Measurements from ENCODE around the gene LIG1. TPM values are rescaled to one million over a fixed set of nuclear protein-coding genes. Genes with fewer than 3 reads are reported as not detected.

Gene LIG1
- total RNA-seq, 1 experiment from 2014 or later: 115 TPM

GRCh38 chr19:48158210-48158790 is 11.8 kb downstream of the LIG1 start:
- no peak overlapping the region for H4K8ac ChIP-seq (replicated peaks; ENCODE audit: insufficient read length, low read depth, low read length)
- no peak overlapping the region for H3T11ph ChIP-seq (ENCODE audit: low read length)
- TF ChIP-seq CTCF (conservative IDR thresholded peaks at IDR 0.05): no peak
- no peaks in the 10 kb centered on the region for H3K9me3 Mint-ChIP-seq
- H3K4me3 Mint-ChIP-seq: no peak overlapping the region
- H3K79me2 ChIP-seq (ENCODE audit: insufficient read depth, low read length): no peaks in the 10 kb centered on the region
- no peak overlapping the region for H3K14ac ChIP-seq (ENCODE audit: insufficient read depth, low read length)
- H2AFZ ChIP-seq (ENCODE audit: low read length): no peak overlapping the region
- H3K9me3 ChIP-seq (ENCODE audit: control insufficient read depth, low read depth, low read length): no peaks in the 10 kb centered on the region
- no peak overlapping the region for H2BK5ac ChIP-seq (ENCODE audit: insufficient read length, low read length)
- H3K23me2 ChIP-seq (ENCODE audit: insufficient read length, low read depth, low read length, poor library complexity, severe bottlenecking): no peaks in the 10 kb centered on the region
- no peak overlapping the region for H2BK15ac ChIP-seq (ENCODE audit: low read depth, low read length)
- no peak overlapping the region for H3K27ac Mint-ChIP-seq
- no peak overlapping the region for H4K91ac ChIP-seq (ENCODE audit: insufficient read length, low read depth, low read length)
- H3K4me1 Mint-ChIP-seq: no peaks in the 10 kb centered on the region
- H2BK20ac ChIP-seq (ENCODE audit: low read depth, low read length, poor library complexity, severe bottlenecking): no peak overlapping the region
- H3K9ac ChIP-seq (ENCODE audit: extremely low read depth, insufficient read length, low read length): no peak overlapping the region
- no peaks in the 10 kb centered on the region for H4K20me1 ChIP-seq (ENCODE audit: control insufficient read depth, insufficient read depth, insufficient read length)
- no peak overlapping the region for H3K4me2 ChIP-seq (ENCODE audit: insufficient read depth, insufficient read length, low read length)
- no peak overlapping the region for H3K18ac ChIP-seq (ENCODE audit: insufficient read length, low read depth, low read length)
- H2BK12ac ChIP-seq (ENCODE audit: insufficient read length, low read depth, low read length): no peak overlapping the region
- no CpG with 5 or more reads among the region's 12 CpGs for WGBS (ENCODE audit: extremely low coverage, insufficient read length, low lambda C conversion rate)
- H3K27ac ChIP-seq (ENCODE audit: insufficient read length, low read depth, low read length): no peak overlapping the region
- no peaks in the 10 kb centered on the region for H3K27me3 Mint-ChIP-seq (ENCODE audit: low read depth)
- no peak for DNase-seq
- H3K56ac ChIP-seq (ENCODE audit: insufficient read length, low read depth, low read length): no peak overlapping the region
- H3K79me1 ChIP-seq (ENCODE audit: insufficient read depth, low read depth, low read length, poor library complexity, severe bottlenecking): no peaks in the 10 kb centered on the region
- no peak overlapping the region for H3K23ac ChIP-seq (ENCODE audit: insufficient read length, low read depth, low read length)
- no peaks in the 10 kb centered on the region for H3K27me3 ChIP-seq (ENCODE audit: insufficient read depth, low read length)
- H3K4ac ChIP-seq (ENCODE audit: low read depth, low read length): no peak overlapping the region
- no peaks in the 10 kb centered on the region for H3K4me1 ChIP-seq (ENCODE audit: insufficient read depth, low read length)
- no peak overlapping the region for H2BK120ac ChIP-seq (ENCODE audit: low read depth, low read length, poor library complexity, severe bottlenecking)
- H3K36me3 Mint-ChIP-seq (ENCODE audit: insufficient read depth in 1 of 3, low read depth in 3 of 3): peaks cover 39 to 78% (median 69%) of the 10 kb centered on the region in 3 experiments
- H4K5ac ChIP-seq (ENCODE audit: insufficient read length, low read depth, low read length): no peak overlapping the region
- no peak overlapping the region for H2AK5ac ChIP-seq (ENCODE audit: insufficient read length, low read length)

Data from H9 (cell line).